ENCODE data around the gene IKZF4. TPM values are rescaled to one million over a fixed set of nuclear protein-coding genes. Genes with fewer than 3 reads are reported as not detected.

IKZF4 gene
- total RNA-seq (2022; extraction: Qiagen RNA extraction; ENCODE audit: low read depth): 1.7 to 3.9 TPM (median 2.9 TPM) in 5 replicates

DNA sequence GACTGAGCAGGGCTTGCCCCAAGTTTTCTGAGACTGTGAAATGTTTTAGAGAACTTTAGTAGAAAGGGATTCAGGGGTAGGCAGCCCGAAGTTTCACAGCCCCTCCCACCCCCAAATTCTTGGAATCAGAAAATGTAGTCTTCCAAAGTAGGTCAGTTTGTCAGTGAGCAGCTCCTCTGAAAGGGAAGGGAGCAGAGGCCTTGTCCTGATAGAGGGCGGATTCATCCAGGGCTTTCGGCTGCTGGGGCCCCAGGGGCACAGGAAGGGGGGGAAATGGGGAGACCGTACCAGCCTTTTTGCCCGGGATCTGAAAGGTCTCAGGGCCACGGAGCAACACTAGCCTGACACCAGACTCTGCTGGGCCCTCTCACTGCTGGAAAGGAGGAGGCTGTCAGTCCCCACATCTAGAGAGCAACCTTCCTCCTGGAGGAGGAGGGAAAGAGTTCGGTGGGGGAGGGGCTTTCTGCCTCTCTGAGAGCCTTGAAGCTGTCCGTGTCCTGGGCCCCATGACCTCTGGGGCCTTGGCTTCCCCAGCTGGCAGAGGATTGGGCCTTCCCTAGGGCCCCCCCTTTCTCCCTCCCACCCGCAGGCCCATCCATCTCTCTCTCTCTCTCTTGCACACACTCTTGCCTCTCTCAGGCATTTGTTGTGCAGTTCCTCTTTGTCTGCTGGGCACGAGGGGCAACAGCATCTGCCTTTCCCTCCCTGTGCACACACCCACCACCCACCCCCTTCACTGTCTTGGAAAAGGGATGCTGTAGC, at the start of gene IKZF4:
TSS of gene IKZF4 (plus strand) at position 621 of the 762 bp plus-strand sequence. CDS start 451 bp downstream, outside the sequence.

GRCh38 chr12:55973599-55974307, 47.1 kb upstream of the IKZF4 start, which contains the start of gene RAB5B:
Gene RAB5B, plus strand, starts transcription at chr12:55974078. Its CDS starts 12,883 bp downstream, at chr12:55986961.

GRCh38 chr12:55996715-55997534, 23.9 kb upstream of the IKZF4 start, which contains the start of gene SUOX:
Gene SUOX, plus strand, starts transcription at chr12:55997276. Its CDS starts 4,946 bp downstream, at chr12:56002222.

DNA sequence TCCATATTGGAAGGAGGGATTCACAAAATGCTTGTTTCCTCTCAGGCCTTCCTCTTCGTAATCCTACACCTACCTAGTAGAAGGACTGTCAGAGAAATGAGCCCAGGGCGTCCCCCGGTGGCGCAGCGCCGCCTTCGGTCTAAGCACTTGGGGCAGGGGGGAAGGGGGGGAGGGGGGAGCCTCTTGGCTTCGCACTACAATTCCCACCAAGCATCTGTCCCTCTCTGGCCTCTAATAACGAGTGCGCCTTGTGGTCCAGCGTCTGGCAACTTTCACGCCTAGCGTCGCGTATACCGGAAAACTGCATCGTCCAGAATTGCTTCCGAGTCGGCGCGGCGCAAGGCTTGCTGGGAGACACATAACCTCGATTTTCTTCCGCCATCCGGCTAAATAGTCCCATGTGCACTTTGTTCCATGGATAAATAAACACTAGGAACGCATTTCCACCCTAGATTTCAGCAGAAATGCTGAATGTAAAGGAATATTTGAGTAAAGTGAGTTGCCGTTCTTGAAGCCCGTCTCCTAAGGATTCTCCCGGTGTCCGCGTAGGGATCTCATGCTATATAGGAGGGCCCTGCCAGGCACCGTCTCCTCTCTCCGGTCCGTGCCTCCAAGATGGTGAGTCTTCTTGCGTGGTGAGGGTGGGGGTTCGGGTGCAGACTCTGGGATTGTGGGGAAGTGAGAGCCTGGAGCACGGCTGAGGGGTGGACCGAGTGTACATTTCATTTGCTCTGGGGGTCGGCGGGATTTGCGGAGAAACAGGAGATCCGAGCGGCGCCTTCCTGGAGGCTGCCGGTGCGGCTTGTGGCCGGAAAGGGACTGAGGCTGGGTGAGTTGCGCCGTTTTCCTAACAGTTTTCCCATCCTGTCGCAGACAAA, 20.9 kb downstream of the IKZF4 start, which contains the start of gene RPS26:
TSS of gene RPS26 (plus strand) at position 367 of the 878 bp plus-strand sequence. CDS start at position 616, 249 bp downstream.

GRCh38 chr12:56079723-56080555, 59.1 kb downstream of the IKZF4 start, which contains the start of gene ERBB3:
Gene ERBB3, plus strand, starts transcription at chr12:56080165. Its CDS starts 136 bp downstream, at chr12:56080301.

Other genes starting within 250 kb of the IKZF4 start
- gene SARNP, start 203.3 kb upstream of the IKZF4 start, total RNA-seq (2022; extraction: Qiagen RNA extraction; ENCODE audit: low read depth): 90.9 to 132 TPM (median 96.1 TPM) in 5 replicates
- 77.5 to 113 TPM (median 101 TPM) in 5 replicates for gene ORMDL2, start 203.0 kb upstream of the IKZF4 start, total RNA-seq (2022; extraction: Qiagen RNA extraction; ENCODE audit: low read depth)
- 17.2 to 24.5 TPM (median 22.0 TPM) in 5 replicates for gene DNAJC14, start 191.5 kb upstream of the IKZF4 start, total RNA-seq (2022; extraction: Qiagen RNA extraction; ENCODE audit: low read depth)
- 0.16 to 0.49 TPM (median 0.32 TPM) in 5 replicates for gene MMP19, start 178.1 kb upstream of the IKZF4 start, total RNA-seq (2022; extraction: Qiagen RNA extraction; ENCODE audit: low read depth)
- gene PYM1, start 93.1 kb upstream of the IKZF4 start, total RNA-seq (2022; extraction: Qiagen RNA extraction; ENCODE audit: low read depth): 35.6 to 43.1 TPM (median 39.1 TPM) in 5 replicates
- gene DGKA, start 89.9 kb upstream of the IKZF4 start, total RNA-seq (2022; extraction: Qiagen RNA extraction; ENCODE audit: low read depth): 17.0 to 28.7 TPM (median 21.1 TPM) in 5 replicates
- 0.68 to 1.4 TPM (median 0.88 TPM) in 5 replicates for gene PMEL, start 55.0 kb upstream of the IKZF4 start, total RNA-seq (2022; extraction: Qiagen RNA extraction; ENCODE audit: low read depth)
- 49.1 to 57.5 TPM (median 55.2 TPM) in 5 replicates for gene CDK2, start 54.2 kb upstream of the IKZF4 start, total RNA-seq (2022; extraction: Qiagen RNA extraction; ENCODE audit: low read depth)
- gene RAB5B, start 47.0 kb upstream of the IKZF4 start, total RNA-seq (2022; extraction: Qiagen RNA extraction; ENCODE audit: low read depth): 24.4 to 34.1 TPM (median 32.7 TPM) in 5 replicates
- 7.5 to 9.4 TPM (median 9.2 TPM) in 5 replicates for gene SUOX, start 23.8 kb upstream of the IKZF4 start, total RNA-seq (2022; extraction: Qiagen RNA extraction; ENCODE audit: low read depth)
- 700 to 893 TPM (median 717 TPM) in 5 replicates for gene RPS26, start 20.9 kb downstream of the IKZF4 start, total RNA-seq (2022; extraction: Qiagen RNA extraction; ENCODE audit: low read depth)
- 0.95 to 3.0 TPM (median 1.4 TPM) in 5 replicates for gene ERBB3, start 59.1 kb downstream of the IKZF4 start, total RNA-seq (2022; extraction: Qiagen RNA extraction; ENCODE audit: low read depth)
- 283 to 329 TPM (median 289 TPM) in 5 replicates for gene PA2G4, start 83.5 kb downstream of the IKZF4 start, total RNA-seq (2022; extraction: Qiagen RNA extraction; ENCODE audit: low read depth)
- gene RPL41, start 95.6 kb downstream of the IKZF4 start, total RNA-seq (2022; extraction: Qiagen RNA extraction; ENCODE audit: low read depth): 5,218 to 5,761 TPM (median 5,566 TPM) in 5 replicates
- 2.4 to 3.6 TPM (median 2.6 TPM) in 5 replicates for gene ZC3H10, start 97.2 kb downstream of the IKZF4 start, total RNA-seq (2022; extraction: Qiagen RNA extraction; ENCODE audit: low read depth)
- gene ESYT1, start 107.2 kb downstream of the IKZF4 start, total RNA-seq (2022; extraction: Qiagen RNA extraction; ENCODE audit: low read depth): 63.1 to 68.1 TPM (median 65.7 TPM) in 5 replicates
- 72.9 to 93.3 TPM (median 80.4 TPM) in 5 replicates for gene MYL6B, start 131.5 kb downstream of the IKZF4 start, total RNA-seq (2022; extraction: Qiagen RNA extraction; ENCODE audit: low read depth)
- gene MYL6, start 137.3 kb downstream of the IKZF4 start, total RNA-seq (2022; extraction: Qiagen RNA extraction; ENCODE audit: low read depth): 2,118 to 2,979 TPM (median 2,161 TPM) in 5 replicates
- gene SMARCC2, start 168.4 kb downstream of the IKZF4 start, total RNA-seq (2022; extraction: Qiagen RNA extraction; ENCODE audit: low read depth): 27.3 to 35.8 TPM (median 34.5 TPM) in 5 replicates
- gene RNF41, start 200.9 kb downstream of the IKZF4 start, total RNA-seq (2022; extraction: Qiagen RNA extraction; ENCODE audit: low read depth): 20.0 to 27.0 TPM (median 24.3 TPM) in 5 replicates
- gene NABP2, start 203.3 kb downstream of the IKZF4 start, total RNA-seq (2022; extraction: Qiagen RNA extraction; ENCODE audit: low read depth): 53.0 to 66.2 TPM (median 57.4 TPM) in 5 replicates
- gene SLC39A5, start 209.0 kb downstream of the IKZF4 start, total RNA-seq (2022; extraction: Qiagen RNA extraction; ENCODE audit: low read depth): 0.34 TPM in 1 of 5 replicates, not detected in the others
- gene ANKRD52, start 237.3 kb downstream of the IKZF4 start, total RNA-seq (2022; extraction: Qiagen RNA extraction; ENCODE audit: low read depth): 37.2 to 45.2 TPM (median 43.7 TPM) in 5 replicates
- 16.2 to 17.4 TPM (median 17.0 TPM) in 5 replicates for gene COQ10A, start 245.9 kb downstream of the IKZF4 start, total RNA-seq (2022; extraction: Qiagen RNA extraction; ENCODE audit: low read depth)